ENCODE measurements around the gene AFAP1.

Gene AFAP1

DNA sequence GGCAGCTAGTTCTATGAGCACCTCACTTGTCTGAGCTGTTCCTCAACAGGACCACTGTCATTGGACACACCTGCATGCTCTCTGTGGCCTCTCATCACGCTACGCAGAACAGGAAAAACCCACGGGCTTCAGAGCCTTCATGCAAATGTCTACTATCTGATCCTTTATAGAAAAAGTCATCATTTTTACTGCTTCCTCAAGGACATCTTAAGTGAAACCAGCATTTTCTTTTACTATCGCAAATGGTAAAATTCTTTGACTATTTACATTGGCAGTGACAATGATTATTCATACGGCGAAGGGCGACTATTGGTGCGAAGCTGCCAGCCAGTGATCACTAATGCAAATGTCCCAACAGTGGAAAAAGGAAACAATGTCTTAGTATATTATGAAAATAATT lies 147.0 kb downstream of the AFAP1 start:
- in situ Hi-C loops (cut with MboI; ENCODE audit: low sequenced_read_pairs): no loop called here

DNA sequence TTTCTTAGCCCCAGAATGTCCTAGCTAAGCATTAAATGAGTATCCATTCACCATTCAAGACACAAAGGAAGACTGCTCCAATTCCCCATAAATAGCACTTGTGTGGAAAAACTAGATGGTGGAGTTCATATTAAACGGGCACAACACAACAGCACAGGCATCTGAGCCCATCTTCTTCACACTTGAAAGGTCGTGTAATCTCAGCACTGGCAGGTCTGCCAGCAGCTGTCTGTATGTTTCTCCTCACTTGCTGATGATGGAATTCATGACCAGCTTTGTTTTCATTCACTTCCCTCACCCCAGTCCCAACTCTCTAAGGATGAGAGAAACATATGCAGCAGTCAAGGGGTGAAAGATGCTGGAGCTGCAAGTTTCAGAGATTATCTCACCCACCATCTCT lies 148.7 kb downstream of the AFAP1 start:
- in situ Hi-C loops (cut with MboI; ENCODE audit: low sequenced_read_pairs): no loop called here

DNA sequence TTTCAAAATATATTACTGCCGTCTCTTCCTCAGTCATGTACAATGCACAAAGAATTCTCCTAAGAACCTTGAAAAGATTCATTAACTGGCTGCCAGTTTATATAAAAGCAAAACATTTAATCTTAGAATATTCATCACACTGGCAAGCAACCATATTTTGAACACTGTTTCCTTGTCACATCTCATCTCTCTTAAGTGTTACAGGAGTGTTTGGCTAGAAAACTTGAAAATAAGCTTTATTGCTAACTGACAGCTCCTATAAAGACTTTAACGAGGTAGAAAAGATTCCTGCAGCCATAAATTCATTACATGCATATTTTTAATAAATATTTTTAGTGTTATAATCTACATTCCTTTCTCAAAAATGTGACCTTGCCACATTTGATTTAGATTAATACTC lies 149.6 kb downstream of the AFAP1 start:
- in situ Hi-C loops (cut with MboI; ENCODE audit: low sequenced_read_pairs): no loop called here

DNA sequence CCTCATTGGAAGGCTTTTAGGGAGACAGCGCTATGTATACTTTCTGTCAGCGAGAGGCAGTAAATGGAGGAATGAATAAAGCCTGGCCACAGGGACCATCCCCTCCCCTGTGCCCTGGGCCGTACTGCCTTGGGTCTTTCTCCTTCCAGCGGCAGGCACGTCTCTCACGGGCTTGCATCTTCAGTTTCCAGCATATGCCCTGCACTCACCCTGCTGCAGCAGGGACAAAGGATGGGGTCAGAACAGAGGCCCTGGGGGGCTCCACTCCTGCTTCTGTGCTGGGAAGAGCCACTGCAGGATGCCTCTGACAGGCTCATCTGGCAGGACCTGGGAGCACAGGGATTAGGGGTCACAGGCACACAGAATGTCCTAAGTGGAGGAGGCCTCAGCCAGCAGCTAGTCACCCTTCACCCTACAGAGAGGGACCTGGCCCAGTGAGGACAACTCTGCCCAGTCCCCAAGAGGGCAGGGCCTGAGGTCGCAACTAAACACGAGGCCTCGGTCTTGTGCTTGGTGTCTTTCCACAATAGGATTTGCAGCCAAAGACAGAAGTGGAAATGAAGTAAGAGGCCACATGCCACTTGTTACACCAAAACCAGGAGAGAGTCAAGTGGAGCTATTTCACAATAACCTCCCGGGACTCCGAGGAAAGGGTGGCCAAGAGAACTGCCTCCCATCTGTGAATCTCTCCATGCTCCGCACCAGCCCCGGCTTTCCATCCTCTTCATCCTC lies 150.8 kb downstream of the AFAP1 start:
- in situ Hi-C loops (cut with MboI; ENCODE audit: low sequenced_read_pairs): no loop called here

- in situ Hi-C loops (cut with MboI; ENCODE audit: low sequenced_read_pairs): no loop called here
Observed at GRCh38 chr4:7788193-7788592, 151.5 kb downstream of the AFAP1 start.

GRCh38 chr4:7787681-7788141 lies 151.9 kb downstream of the AFAP1 start:
- in situ Hi-C loops (cut with MboI; ENCODE audit: low sequenced_read_pairs): no loop called here

- in situ Hi-C loops (cut with MboI; ENCODE audit: low sequenced_read_pairs): no loop called here
Observed at GRCh38 chr4:7787067-7787466, 152.6 kb downstream of the AFAP1 start.

GRCh38 chr4:7786517-7786916 lies 153.1 kb downstream of the AFAP1 start:
- in situ Hi-C loops (cut with MboI; ENCODE audit: low sequenced_read_pairs): no loop called here

GRCh38 chr4:7786040-7786439 lies 153.6 kb downstream of the AFAP1 start:
- in situ Hi-C loops (cut with MboI; ENCODE audit: low sequenced_read_pairs): no loop called here

- in situ Hi-C loops (cut with MboI; ENCODE audit: low sequenced_read_pairs): no loop called here
Observed at GRCh38 chr4:7785017-7785416, 154.6 kb downstream of the AFAP1 start.

GRCh38 chr4:7784131-7784870 lies 155.4 kb downstream of the AFAP1 start:
- in situ Hi-C loops (cut with MboI; ENCODE audit: low sequenced_read_pairs): no loop called here

DNA sequence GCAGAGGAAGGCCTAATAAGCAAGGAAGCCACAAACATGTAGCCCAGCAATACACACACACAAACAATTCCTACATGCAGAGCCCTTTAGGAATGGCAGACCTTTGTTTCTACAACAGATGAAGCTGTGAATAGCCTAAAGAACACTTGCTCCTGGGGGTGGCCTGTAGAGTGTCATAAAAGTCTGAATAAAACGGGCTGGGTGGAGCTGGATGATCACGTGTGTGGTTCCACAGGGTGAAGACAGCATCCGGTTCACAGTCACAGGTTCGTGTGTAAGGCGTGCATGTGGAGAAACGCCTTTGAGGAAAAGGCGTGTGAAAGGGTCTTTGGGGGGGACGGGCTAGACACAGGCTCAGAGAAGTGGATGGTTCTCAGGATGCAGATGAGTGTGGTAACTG lies 156.1 kb downstream of the AFAP1 start:
- in situ Hi-C loops (cut with MboI; ENCODE audit: low sequenced_read_pairs): no loop called here

GRCh38 chr4:7782783-7783182 lies 156.9 kb downstream of the AFAP1 start:
- in situ Hi-C loops (cut with MboI; ENCODE audit: low sequenced_read_pairs): no loop called here

- in situ Hi-C loops (cut with MboI; ENCODE audit: low sequenced_read_pairs): no loop called here
Observed at GRCh38 chr4:7781993-7782392, 157.7 kb downstream of the AFAP1 start.

GRCh38 chr4:7781366-7781765 lies 158.3 kb downstream of the AFAP1 start:
- in situ Hi-C loops (cut with MboI; ENCODE audit: low sequenced_read_pairs): no loop called here

DNA sequence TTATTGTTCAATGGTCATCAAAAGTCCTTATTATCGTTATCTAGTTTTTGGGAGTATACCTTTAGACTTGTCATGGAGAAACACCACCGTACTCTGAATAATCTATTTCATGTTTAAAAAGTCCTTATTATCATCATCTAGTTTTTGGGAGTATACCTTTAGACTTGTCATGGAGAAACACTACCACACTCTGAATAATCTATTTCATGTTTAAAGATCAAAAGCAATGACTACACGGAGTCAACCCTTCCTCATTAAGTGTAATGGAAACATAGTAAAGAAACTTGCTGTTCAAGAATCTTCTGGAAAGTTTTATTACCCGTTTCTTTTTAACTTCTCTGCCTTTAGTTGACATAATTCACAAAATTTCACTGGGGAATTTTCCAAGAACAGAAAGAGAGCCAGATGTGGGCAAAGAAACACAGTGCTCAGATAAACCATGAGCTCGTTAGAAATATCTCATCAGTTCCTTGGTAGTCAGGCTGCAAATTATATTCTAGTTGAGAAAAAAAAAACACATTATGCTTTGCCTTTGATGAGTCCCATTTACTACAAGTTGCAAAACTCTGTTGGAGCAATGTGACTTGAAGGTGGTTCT lies 158.8 kb downstream of the AFAP1 start:
- in situ Hi-C loops (cut with MboI; ENCODE audit: low sequenced_read_pairs): no loop called here

- in situ Hi-C loops (cut with MboI; ENCODE audit: low sequenced_read_pairs): no loop called here
Observed at GRCh38 chr4:7779432-7779768, 160.3 kb downstream of the AFAP1 start.

DNA sequence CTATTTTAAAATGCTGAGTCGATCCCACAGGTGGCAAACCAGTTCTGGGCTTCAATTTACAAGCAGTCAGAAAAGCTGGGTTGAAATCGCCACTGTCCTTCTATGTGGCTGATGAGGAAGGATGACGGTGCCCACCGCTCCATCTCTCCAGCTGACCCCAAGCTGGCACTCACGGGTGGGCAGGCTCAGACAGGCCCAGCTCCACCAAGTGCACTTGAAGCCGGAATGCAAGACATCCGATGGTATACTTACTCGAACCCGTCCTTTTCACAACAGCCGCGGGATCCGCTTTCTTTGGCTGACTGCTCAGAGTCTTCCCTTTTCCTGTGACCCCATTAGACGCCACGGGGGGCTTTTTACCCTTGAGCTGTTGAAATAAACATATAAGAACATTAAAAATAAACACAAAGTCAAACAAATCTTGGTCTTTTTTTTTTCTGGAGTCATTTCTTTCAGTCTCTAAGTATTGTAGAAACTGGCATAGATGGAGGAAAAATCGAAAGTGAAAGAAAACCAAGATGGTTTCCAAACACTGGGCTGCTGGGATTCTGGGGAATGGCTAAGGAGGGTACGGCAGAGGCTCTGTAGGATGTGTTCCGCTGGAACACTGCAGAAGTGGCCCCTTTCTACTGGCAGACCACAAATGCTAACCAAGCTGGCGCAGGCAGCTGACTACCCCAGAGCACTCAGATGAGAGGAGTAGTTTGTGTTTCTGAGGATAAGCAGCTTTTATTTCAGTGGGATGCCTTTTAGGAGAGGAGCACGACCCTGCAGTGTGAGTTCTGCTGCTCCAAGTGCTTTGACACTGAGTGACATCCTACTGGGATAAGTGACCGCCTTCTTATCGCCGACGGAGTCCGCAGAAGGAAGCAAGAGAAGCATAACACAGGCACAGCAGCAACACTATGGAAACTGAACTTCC lies 160.9 kb downstream of the AFAP1 start:
- in situ Hi-C loops (cut with MboI; ENCODE audit: low sequenced_read_pairs): no loop called here

- in situ Hi-C loops (cut with MboI; ENCODE audit: low sequenced_read_pairs): no loop called here
Observed at GRCh38 chr4:7777871-7778509, 161.7 kb downstream of the AFAP1 start.

DNA sequence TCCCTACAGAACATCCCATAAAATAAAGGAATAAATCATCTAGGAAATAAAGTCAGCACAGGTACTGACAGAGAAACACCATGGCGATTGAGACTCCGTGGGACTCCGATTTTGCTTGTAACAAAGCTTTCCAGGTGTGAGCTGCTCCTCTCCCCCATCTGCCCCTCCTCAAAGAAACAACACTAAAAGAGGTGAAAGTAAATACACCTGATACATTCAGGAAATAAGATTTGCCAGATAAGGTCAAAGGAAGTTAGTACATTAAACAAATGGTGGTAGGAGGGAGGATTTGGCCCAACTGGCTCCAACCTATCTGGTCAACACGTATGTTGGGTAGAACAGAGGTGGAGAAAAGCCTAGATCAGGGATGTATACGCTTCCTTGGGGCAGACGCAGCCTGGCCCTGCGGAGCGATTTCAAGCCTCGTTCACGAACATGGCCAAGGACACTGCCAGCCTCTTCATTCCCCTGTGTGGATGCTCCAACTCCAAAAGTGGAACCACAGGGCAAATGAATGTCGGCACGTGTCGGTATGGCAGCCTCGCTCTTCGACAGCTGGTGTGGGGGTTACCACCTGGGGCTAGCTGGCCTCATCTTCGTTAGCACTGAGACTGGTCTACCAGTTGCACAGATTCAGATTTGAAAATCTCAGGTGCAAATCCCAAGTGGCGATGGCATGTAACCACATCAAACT lies 162.5 kb downstream of the AFAP1 start:
- in situ Hi-C loops (cut with MboI; ENCODE audit: low sequenced_read_pairs): no loop called here
